Esophagus muscularis mucosa (tissue), 4 donors: ENCODE measurements around the gene LRFN2. TPM values are rescaled to one million over a fixed set of nuclear protein-coding genes. Genes with fewer than 3 reads are reported as not detected.
A peak's percentile ranks its signal among the peaks of the same experiment; 100 is the strongest.

Experiments
- DNase-seq: peaks from one replicate; pipeline ENCODE4 v3.0.0-alpha.2; 2017; ENCODE audit errors: extremely low spot score
- H3K27ac ChIP-seq, 4 donors: fragments of 200-600 bp; sonication (generic); replicated peaks in 1 of 4; 1 replicate in 3 of 4; 2 replicates in 1 of 4; pipeline ENCODE4 v1.5.1; 2016 to 2019; ENCODE audit warnings: mild to moderate bottlenecking in 1 of 4
- H3K27me3 ChIP-seq, 4 donors: fragments of 200-600 bp; sonication (generic); one replicate each; pipeline versions ENCODE4 v1.5.1 to v1.6.0; 2016 to 2019
- H3K36me3 ChIP-seq, 4 donors: fragments of 200-600 bp; sonication (generic); one replicate each; pipeline ENCODE4 v1.5.1; 2016 to 2019
- H3K4me1 ChIP-seq, 4 donors: fragments of 200-600 bp; sonication (generic); one replicate each; pipeline ENCODE4 v1.5.1; 2016 to 2019
- H3K4me3 ChIP-seq, 4 donors: fragments of 200-600 bp; sonication (generic); 1 replicate in 2 of 4; 2 replicates in 2 of 4; pipeline ENCODE4 v1.5.1; 2016 to 2019; ENCODE audit warnings: mild to moderate bottlenecking in 4 of 4, moderate library complexity in 1 of 4
- H3K9me3 ChIP-seq, 4 donors: fragments of 200-600 bp; sonication (generic); 1 replicate in 3 of 4; 2 replicates in 1 of 4; pipeline ENCODE4 v1.5.1; 2016 to 2019
- EP300 ChIP-seq: sonication (generic); formaldehyde crosslinking; IDR thresholded peaks from one replicate; pipeline ENCODE4 v1.6.1; 2017; ENCODE audit warnings: antibody characterized with exemption
- POLR2A ChIP-seq: fragments of 450-650 bp; IDR thresholded peaks from one replicate; pipeline ENCODE4 v1.6.1; 2017; ENCODE audit warnings: antibody characterized with exemption, moderate library complexity, mild to moderate bottlenecking, low read depth
- POLR2AphosphoS5 ChIP-seq, 2 donors: sonication (generic); formaldehyde crosslinking; IDR thresholded peaks; one replicate each; pipeline ENCODE4 v1.6.1; 2017; ENCODE audit warnings: antibody characterized with exemption in 2 of 2
- WGBS: methylation state at CpG from one replicate; pipeline ENCODE4 v1.1.5; 2018; 5-methylcytosine and 5-hydroxymethylcytosine counted together
- intact Hi-C: fragments of 100-400 bp; cut with DNase I; formaldehyde crosslinking; loops from one replicate; pipeline ENCODE4 v1.15.1; 2023
- total RNA-seq, 4 donors: library from RNA; depleted of rRNA; stranded (reverse); fragments of >200 nt; gene quantifications; one replicate each; pipeline versions ENCODE4 v1.1.0 to v1.2.1, GENCODE V29; 2016
- TF ChIP-seq, protein P1 (sequence below), 3 experiments: fragments of 200-600 bp in 2 of 3; fragments of 450-650 bp in 1 of 3; sonication (generic) in 2 of 3; IDR thresholded peaks; one replicate each; pipeline ENCODE4 v1.5.1; 2017 to 2019; ENCODE audit warnings: antibody characterized with exemption in 3 of 3, mild to moderate bottlenecking in 2 of 3, moderate library complexity in 1 of 3

LRFN2 gene
- total RNA-seq, 4 donors from 2014 or later = 0.11 TPM; not detected in 3

DNA sequence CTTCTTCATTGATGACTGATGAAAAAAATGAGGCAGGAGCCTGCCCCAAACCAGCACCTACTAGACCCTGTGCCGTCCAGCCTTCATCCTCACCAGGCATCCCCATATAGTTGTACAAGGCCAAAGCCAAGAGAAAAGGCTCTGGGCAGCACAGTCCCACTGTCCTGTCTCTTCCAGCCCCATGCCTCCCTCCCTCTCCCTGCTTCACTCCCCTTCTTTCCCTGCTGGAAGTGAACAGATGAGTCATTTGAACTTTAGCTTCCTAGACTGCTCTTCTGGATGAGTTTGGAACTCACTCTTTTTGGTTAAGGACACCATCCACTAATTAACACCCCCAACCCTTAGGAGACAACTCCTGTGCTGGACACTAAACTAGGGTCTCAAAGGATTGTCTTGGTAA is 235.2 kb downstream of the LRFN2 start:
- no peak for TF ChIP-seq EP300
- TF ChIP-seq, protein P1, sequence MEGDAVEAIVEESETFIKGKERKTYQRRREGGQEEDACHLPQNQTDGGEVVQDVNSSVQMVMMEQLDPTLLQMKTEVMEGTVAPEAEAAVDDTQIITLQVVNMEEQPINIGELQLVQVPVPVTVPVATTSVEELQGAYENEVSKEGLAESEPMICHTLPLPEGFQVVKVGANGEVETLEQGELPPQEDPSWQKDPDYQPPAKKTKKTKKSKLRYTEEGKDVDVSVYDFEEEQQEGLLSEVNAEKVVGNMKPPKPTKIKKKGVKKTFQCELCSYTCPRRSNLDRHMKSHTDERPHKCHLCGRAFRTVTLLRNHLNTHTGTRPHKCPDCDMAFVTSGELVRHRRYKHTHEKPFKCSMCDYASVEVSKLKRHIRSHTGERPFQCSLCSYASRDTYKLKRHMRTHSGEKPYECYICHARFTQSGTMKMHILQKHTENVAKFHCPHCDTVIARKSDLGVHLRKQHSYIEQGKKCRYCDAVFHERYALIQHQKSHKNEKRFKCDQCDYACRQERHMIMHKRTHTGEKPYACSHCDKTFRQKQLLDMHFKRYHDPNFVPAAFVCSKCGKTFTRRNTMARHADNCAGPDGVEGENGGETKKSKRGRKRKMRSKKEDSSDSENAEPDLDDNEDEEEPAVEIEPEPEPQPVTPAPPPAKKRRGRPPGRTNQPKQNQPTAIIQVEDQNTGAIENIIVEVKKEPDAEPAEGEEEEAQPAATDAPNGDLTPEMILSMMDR (IDR thresholded peaks at IDR 0.05) = no peak
- no peaks in the 10 kb centered on the region for H3K36me3 ChIP-seq
- peaks cover 0 to 12% (median 0%) of the 10 kb centered on the region in 4 donors for H3K27me3 ChIP-seq
- no peaks in the 10 kb centered on the region for H3K4me1 ChIP-seq
- no peak overlapping the region for H3K4me3 ChIP-seq
- 75% methylated on average over 1 of the region's 1 CpG for WGBS
- no peak overlapping the region for H3K27ac ChIP-seq
- no peak for DNase-seq
- intact Hi-C loops = no loop called here
- H3K9me3 ChIP-seq = no peaks in the 10 kb centered on the region

DNA sequence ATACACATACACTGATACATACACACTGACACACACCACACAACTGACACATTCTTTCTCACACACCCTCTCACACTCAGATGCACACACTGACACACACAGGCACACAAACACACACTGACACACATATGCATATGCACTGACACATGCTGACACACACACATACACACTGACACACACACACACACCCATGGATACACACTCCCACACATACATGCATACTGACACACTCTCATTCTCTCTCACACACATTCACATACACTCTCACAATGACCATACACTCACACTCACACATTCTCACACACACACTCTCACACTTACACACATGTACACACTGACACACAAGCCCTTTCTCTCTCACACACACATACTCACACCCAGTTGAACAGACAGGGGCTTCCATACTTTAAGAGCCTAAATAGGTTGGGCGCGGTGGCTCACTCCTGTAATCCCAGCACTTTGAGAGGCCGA is 236.4 kb downstream of the LRFN2 start:
- WGBS = 93% methylated on average over 3 of the region's 3 CpGs
- H3K27me3 ChIP-seq = peaks cover 0 to 14% (median 0%) of the 10 kb centered on the region in 4 donors
- peak; percentile 55 for DNase-seq
- no peaks in the 10 kb centered on the region for H3K4me1 ChIP-seq
- H3K36me3 ChIP-seq = no peaks in the 10 kb centered on the region
- H3K27ac ChIP-seq = no peak overlapping the region
- H3K9me3 ChIP-seq = no peaks in the 10 kb centered on the region
- intact Hi-C loops = no loop called here
- TF ChIP-seq EP300 (no peak), POLR2AphosphoS5 (IDR thresholded peaks at IDR 0.05) (no peak)
- TF ChIP-seq, protein P1 (IDR thresholded peaks at IDR 0.05) = no peak
- no peak overlapping the region for H3K4me3 ChIP-seq

DNA sequence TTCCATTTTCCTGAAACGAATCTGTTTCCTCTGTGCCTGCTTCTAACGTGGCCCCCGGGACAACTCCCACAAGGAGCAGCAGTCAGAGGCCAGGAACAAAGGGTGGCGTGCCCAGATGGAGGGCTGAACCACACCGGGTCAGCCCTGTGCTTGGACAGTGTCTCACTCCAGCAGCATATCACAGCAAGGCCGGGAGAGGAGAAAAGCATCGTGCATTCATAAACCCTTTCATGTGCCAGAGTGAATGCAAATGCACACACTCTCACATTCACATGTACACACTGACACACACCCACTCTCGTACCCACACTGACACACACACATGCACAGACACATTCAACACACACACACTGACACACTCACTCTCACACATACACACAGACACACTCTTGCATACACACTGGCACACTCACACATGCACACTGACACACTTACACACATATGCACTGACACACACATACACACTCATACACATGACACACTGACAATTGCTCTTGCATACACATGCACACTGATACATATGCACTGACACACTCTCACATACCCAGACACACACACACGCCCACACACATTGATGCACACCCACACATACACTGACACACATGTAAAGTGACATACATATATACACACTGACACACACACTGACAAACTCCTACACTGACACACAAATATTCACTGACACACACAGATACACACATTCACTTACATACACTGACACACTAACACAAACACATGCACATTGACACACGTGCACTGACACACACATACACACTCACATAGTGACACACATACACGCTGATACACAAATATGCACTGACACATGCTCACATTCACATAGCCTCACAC is 237.0 kb downstream of the LRFN2 start:
- peaks cover 0 to 14% (median 0%) of the 10 kb centered on the region in 4 donors for H3K27me3 ChIP-seq
- 78% methylated on average over 11 of the region's 11 CpGs for WGBS
- no peak for TF ChIP-seq POLR2AphosphoS5 (IDR thresholded peaks at IDR 0.05)
- H3K27ac ChIP-seq = no peak overlapping the region
- intact Hi-C loops = no loop called here
- peaks cover 0 to 4% (median 0%) of the 10 kb centered on the region in 4 donors for H3K4me1 ChIP-seq
- H3K4me3 ChIP-seq = no peak overlapping the region
- peak; percentile 79 for DNase-seq
- no peaks in the 10 kb centered on the region for H3K36me3 ChIP-seq
- no peaks in the 10 kb centered on the region for H3K9me3 ChIP-seq

DNA sequence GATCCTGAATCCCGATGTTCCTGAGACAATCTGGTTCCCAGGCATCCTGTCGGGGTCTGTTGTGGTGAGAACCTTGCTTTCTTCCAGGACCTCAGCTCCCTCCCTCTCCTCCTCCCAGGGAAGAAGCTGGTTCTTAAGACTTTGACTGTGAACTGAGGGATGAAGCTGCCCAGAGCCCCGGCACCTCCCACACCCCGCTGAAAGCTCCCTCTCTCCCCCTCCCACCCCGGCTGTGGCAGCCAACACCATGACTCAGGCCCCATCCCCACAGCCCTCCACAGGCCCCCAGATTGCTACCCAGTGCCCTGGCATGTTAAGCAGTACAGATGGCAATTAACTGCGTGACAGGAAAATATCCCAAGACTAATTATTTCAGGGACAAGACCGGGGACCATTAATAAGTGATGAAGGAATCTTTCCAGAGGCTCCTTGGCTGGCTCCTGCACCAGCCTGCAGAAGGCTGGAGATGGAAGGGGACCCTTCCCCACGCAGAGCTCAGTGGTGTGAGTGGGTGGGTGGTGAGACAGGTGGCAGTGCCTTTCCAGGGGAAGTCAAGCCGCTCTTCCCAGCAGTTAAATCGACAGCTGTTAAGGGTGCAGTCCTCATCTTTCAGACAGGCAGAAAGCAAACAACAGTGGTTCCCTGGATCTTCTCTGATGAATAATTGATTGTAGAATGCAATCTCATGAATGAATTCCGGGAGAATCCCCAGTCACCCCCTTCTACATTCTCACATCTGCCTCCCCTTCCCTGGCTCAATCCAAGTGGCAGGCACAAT is 237.9 kb downstream of the LRFN2 start:
- Histone ChIP-seq H3K4me1 (peaks cover 0 to 10% (median 0%) of the 10 kb centered on the region in 4 donors), H3K4me3 (no peak overlapping the region), H3K27me3 (peaks cover 0 to 14% (median 0%) of the 10 kb centered on the region in 4 donors), H3K9me3 (no peaks in the 10 kb centered on the region), H3K36me3 (no peaks in the 10 kb centered on the region), H3K27ac (no peak overlapping the region)
- intact Hi-C loops = no loop called here
- 43% methylated on average over 11 of the region's 11 CpGs for whole genome bisulfite sequencing
- peak; percentile 80 for DNase-seq
- TF ChIP-seq, protein P1 (IDR thresholded peaks at IDR 0.05) = no peak
- TF ChIP-seq POLR2A = no peak
- no peak for TF ChIP-seq POLR2AphosphoS5 (IDR thresholded peaks at IDR 0.05)
- no peak for TF ChIP-seq EP300

DNA sequence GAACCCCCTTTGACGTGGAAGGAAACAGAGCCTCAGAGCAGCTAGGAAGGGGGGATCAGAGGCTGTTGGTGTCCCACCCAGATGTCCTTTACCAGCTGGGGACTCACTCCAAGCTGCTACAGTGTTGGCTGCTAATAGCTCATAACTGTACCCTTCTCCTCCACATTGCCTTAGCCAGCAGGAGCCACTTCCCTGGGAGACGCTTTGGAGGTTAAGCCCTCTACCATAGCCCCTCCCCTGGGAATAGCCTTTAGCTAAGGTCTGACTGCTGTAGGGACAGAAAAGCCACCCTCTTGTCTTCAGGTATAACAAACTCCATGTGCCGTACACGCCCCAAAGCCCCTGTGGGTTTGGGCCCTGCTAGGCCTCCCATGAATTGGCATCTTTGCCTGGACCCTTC is 238.6 kb downstream of the LRFN2 start:
- TF ChIP-seq POLR2AphosphoS5 (IDR thresholded peaks at IDR 0.05) (no peak), POLR2A (no peak), EP300 (no peak)
- TF ChIP-seq, protein P1 (IDR thresholded peaks at IDR 0.05) = no peak
- peaks cover 0 to 12% (median 0%) of the 10 kb centered on the region in 4 donors for H3K4me1 ChIP-seq
- H3K27me3 ChIP-seq = peaks cover 0 to 14% (median 0%) of the 10 kb centered on the region in 4 donors
- peak; percentile 80 for DNase-seq
- WGBS = 88% methylated on average over 3 of the region's 4 CpGs
- intact Hi-C loops = no loop called here
- no peak overlapping the region for H3K27ac ChIP-seq
- H3K9me3 ChIP-seq = no peaks in the 10 kb centered on the region
- no peaks in the 10 kb centered on the region for H3K36me3 ChIP-seq
- no peak overlapping the region for H3K4me3 ChIP-seq
